ENCODE data around the gene MAP2K2. TPM values are rescaled to one million over a fixed set of nuclear protein-coding genes. Genes with fewer than 3 reads are reported as not detected.

Gene MAP2K2
- total RNA-seq, 1 experiment from 2014 or later: 162 TPM

DNA sequence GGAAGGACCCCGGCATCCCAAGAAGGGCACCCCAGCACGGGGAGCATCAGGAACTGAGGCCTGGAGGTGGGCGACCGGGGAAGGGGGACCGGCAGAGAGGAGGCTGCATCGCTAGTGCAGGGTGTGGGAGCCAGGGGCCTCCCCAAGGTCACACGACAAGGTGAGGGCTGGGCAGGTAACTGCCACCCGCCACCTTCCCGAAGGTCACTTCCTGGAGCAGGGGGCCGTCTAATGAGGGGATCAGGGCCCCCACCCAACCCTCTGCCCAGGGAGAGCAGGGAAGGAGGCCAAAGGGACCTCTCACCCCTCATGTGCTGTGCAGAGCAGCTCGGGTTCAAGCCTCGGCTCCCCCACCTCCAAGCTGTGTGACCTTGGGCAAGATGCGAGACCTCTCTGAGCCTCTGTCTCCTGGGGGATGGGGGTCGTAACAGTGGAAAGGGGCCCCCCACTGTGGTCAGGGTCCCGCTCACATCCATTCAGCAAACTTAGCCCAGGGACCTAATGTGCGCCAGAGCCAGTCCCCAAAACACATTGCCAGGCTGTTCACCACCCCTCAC, 63.2 kb downstream of the MAP2K2 start:
- no peak for DNase-seq (ENCODE audit: low read depth)

GRCh38 chr19:4059891-4060620, 63.9 kb downstream of the MAP2K2 start:
- DNase-seq (ENCODE audit: low read depth): no peak

GRCh38 chr19:4059453-4059871, 64.5 kb downstream of the MAP2K2 start:
- no peak for DNase-seq (ENCODE audit: low read depth)

DNA sequence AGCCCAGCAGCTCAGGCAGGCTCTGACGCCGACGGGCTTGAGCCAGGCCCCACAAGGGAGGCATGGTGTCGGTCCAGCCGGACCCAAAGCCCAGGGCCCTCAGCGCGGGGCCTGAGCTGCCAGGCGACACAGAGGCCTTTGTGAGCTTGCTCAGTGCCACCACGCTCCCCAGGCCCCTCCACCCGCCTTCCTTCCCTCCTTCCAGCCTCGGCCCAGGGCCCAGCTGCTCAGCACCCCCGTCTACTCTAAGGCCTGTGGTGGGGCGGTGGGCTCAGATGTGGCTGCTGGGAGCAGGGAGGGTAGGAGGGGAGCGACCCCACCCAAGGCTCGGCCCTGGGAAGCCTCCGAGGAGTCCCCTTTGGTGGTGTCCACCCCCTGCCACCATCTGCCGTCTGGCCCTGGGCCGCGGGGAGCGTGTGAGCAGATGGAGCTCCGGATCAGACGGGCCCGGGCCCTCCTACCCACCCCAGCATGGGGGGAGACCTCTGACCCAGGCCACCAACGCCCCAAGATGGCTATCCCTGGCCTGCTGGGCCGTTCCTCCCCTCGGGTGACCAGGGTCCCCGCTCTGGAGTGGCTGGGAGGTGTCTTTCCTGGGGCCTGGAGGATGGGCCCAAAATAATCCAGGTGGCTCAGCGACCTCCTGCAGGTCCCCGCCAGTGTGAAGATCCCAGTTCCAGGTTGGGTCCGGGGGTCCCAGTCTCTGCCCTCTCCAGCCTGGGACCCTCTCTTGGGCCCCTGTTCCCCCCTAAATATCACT, 65.0 kb downstream of the MAP2K2 start:
- no peak for DNase-seq (ENCODE audit: low read depth)

DNA sequence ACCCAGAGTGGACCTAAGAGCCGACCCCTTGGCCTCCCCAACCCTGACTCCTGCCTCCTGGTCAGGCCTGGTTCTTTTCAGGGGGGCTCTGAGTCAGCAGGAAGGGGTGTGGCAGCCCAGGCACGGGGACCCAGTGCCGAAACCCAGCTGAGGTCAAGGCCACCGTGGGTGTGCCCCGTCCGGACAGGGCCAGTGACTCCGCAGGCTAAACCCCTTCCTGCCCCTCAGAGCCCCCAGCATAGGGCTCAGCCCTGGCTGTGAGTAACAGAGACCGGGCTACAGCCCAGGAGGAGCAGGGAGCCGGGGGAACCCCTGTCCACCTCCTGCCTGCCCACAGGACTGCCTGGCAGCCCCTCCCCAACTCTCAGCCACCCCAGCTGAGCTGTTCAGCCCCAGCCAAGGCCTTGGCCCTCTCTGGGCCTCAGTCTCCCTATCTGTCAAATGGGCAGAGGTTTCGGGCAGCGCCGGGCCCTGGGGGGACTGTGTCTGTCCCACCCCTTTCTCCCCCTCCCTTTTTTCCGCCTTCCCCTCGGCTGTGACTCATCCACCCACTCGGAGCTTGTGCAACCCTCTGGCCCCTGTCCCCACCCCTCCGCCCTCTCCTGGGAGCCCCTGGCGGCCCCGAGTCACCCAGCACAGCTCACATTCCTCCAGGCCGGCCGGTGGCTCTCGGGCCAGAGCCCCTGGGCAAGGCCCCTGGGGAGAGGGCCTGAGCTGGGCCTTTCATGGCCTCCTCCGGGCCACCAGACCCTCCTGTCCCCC, 65.8 kb downstream of the MAP2K2 start:
- peak; percentile 81 for DNase-seq (ENCODE audit: low read depth)

DNA sequence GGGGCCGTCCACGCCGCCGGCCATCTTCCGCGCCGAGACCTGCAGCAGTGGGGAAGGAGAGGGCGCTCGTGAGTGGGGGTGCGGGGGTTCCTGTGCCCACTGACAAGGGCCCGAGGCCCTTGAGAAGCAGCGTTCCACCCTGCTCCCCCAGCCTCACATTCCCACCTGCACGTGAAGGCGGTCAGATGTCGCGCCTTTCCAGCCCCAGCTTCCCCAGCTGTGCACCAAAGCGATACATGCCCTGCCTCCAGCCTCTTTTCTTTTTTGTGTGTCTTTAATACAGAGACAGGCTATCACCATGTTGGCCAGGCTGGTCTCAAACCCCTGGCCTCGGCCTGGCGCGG, 68.7 kb downstream of the MAP2K2 start:
- DNase-seq (ENCODE audit: low read depth): no peak

- no peak for DNase-seq (ENCODE audit: low read depth)
These were observed 69.3 kb downstream of the MAP2K2 start for GRCh38 chr19:4054441-4055208.

- DNase-seq (ENCODE audit: low read depth): no peak
These were observed 70.2 kb downstream of the MAP2K2 start for GRCh38 chr19:4053423-4054324.

- no peak for DNase-seq (ENCODE audit: low read depth)
These were observed 70.9 kb downstream of the MAP2K2 start for GRCh38 chr19:4052993-4053422.

DNA sequence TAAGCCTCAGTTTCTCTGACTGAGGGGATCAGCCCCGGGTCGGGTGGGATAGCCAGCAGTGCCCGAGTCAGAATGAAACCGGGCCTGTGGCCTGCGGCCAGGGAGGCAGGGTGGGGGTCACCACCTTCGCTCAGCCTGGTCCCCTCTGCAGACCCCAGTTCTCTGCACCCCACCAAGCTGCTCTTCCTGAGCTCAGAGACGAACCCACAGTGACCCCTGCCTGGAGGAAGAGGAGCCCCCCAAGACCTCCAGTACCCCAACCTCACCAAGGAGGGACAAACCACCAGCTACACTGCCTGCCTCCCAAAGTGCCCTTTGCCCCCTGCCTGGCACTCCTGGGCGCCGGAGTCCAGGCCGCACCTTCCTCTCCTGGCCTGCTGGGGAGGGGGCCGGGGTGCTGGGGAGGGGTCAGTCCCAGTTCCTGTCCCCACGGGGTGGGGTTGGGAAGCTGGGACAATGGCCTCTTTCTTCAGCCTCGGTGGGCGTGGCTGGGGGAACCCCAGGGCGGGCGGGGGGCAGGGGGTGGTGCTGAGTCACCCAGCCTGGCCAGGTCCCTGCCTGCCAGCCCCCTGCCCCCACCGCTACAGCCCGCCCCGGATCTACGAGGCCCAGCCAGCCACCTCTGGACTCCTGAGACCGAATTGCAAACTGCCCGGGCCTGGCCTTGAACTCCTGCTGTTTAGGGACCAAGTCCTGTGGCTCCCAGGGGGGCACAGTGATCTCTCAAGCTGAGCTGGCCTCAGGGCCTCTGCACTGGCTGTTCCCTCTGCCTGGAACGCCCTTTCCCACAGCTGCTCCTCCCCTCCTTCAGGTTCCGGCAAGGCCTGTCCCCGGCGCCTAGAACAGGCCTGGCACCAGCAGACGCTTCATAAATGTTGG, 71.6 kb downstream of the MAP2K2 start:
- DNase-seq (ENCODE audit: low read depth): peak; percentile 33

DNA sequence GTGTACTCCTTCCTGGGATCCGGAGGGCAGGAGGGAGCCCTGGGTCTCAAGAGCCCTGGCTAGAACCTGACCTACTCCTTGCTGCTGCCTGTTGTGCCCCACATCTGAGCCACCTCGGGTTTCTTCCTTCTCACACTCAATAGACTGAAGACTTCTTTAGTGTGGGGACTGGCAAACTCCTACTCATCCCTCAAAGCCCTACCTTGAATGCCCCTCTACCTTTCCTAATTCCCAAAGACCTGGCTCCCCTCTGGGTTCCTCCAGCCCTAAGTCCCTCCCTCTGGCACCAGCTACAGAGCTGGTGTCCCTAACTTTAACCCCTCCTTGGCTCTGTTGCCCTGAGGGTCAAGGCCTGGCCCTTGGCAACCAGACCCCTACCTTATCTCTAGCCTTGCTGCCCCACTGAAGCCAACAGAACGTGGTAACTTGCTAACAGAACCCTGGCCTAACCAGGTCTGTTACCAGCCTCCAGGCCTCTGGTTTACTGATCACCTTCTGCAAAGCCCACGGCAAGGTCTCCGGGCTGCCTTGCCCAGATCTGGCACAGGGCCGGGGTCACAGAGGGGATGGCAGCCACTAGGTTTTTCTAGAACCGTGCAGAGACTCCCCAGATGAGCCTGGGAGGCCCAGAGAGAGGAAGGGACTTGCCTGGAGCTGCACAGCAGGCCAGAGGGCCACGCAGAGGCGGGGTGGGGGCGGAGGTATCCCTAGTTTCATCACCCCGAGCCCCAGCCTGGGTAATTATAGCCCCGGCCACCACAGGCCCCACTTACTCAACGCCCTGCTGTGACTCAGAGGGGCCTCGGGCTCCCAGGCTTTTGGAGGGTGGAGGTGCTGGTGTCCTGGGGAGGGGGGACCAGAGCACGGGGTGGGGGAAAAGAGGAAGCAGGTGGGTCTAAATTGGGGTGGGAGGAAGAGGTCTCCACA, 72.5 kb downstream of the MAP2K2 start:
- peak; percentile 57 for DNase-seq (ENCODE audit: low read depth)

DNA sequence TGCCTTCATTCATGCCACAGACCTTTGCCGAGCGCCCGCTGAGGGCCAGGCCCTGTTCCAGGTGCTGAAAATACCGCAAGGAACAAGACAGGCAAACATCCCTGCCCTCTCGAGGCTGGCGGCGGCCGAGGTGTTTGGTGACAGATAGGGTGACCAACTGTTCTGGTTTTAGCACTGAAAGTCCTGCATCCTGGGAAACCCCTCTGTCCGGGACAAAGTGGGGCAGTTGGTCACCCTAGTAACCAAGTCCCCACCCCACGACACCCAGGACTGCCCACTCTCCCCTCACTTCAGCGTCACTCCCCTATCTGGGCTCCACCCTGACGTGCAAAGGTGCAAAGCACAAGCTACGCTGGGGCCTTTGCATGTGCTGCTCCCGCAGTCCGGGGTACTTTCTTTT, 74.5 kb downstream of the MAP2K2 start:
- DNase-seq (ENCODE audit: low read depth): no peak

GRCh38 chr19:4046946-4047683, 76.8 kb downstream of the MAP2K2 start:
- DNase-seq (ENCODE audit: low read depth): no peak

GRCh38 chr19:4046362-4046691, 77.6 kb downstream of the MAP2K2 start:
- no peak for DNase-seq (ENCODE audit: low read depth)

- DNase-seq (ENCODE audit: low read depth): no peak
These were observed 78.1 kb downstream of the MAP2K2 start for GRCh38 chr19:4045597-4046361.

DNA sequence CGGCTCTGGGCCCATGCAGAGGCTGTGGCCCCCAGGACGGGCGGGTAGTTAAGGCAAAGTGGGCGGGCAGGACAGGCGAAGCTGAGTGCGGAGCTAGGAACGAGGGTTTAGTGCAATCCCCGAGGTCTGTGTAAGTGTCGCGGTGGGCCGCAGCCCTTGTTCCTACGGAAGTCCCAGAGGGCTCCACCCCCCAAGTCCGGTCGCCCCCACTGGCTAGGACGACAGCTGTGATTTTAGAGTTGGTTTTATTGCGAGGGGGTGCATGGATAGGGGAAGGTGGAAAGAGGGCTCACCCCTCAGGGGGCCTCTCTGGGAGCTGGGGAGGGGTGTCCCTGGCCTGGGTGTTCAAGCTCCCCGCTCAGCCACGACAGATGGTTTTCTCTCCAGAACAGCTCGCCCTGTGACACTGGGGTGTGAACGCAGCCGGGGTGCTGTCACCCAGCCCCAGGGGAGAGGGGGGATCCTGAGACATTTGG, 78.9 kb downstream of the MAP2K2 start:
- no peak for DNase-seq (ENCODE audit: low read depth)
